K562 (cell line): ENCODE measurements around the gene SKAP1. TPM values are rescaled to one million over a fixed set of nuclear protein-coding genes. Genes with fewer than 3 reads are reported as not detected.

Source experiments
- AFF1 ChIP-seq, 2 experiments: fragments of 450-650 bp; IDR thresholded peaks; 2 replicates each; pipeline ENCODE4 v1.6.1; 2018; ENCODE audit warnings: mild to moderate bottlenecking in 2 of 2, low read depth in 1 of 2; ENCODE audit not compliant: partially characterized antibody in 2 of 2
- E2F8 ChIP-seq: fragments of 450-650 bp; IDR thresholded peaks from 2 replicates; pipeline ENCODE4 v1.7.1; 2018; ENCODE audit warnings: mild to moderate bottlenecking, low read depth; ENCODE audit not compliant: partially characterized antibody
- FOSL1 ChIP-seq: fragments of 200-800 bp; sonication (Bioruptor generic); conservative IDR thresholded peaks from 2 replicates; pipeline ENCODE4 v1.6.1; 2016; ENCODE audit warnings: missing genetic modification characterization, missing compliant biosample characterization
- FOXK2 ChIP-seq, 2 experiments: fragments of 450-650 bp; IDR thresholded peaks in 1 of 2; conservative IDR thresholded peaks in 1 of 2; 2 replicates each; pipeline ENCODE4 v1.6.1; 2016; ENCODE audit warnings: low read depth in 2 of 2, mild to moderate bottlenecking in 1 of 2
- HSF4 ChIP-seq: fragments of 250-450 bp; sonication (Bioruptor Pico); IDR thresholded peaks from 2 replicates; pipeline ENCODE4 v2.1.2; 2022; ENCODE audit warnings: mild to moderate bottlenecking, moderate library complexity, borderline replicate concordance
- MCM3 ChIP-seq: fragments of 450-650 bp; IDR thresholded peaks from 2 replicates; pipeline ENCODE4 v1.6.1; 2016
- MTA1 ChIP-seq: fragments of 450-650 bp; IDR thresholded peaks from 2 replicates; pipeline ENCODE4 v1.6.1; 2017; ENCODE audit warnings: borderline replicate concordance
- NFXL1 ChIP-seq: fragments of 450-650 bp; formaldehyde crosslinking; IDR thresholded peaks from 2 replicates; pipeline ENCODE4 v1.4.0; 2021; ENCODE audit warnings: mild to moderate bottlenecking
- PTBP1 ChIP-seq: fragments of 200-400 bp; formaldehyde crosslinking; IDR thresholded peaks from 2 replicates; pipeline ENCODE4 v1.6.1; 2017; ENCODE audit warnings: low read depth, low read length
- RFX5 ChIP-seq: IDR thresholded peaks from 2 replicates; pipeline ENCODE4 v1.6.1; 2011; ENCODE audit warnings: low read depth, mild to moderate bottlenecking, improper control_type of control experiment, low read length
- SFPQ ChIP-seq: fragments of 200-400 bp; formaldehyde crosslinking; IDR thresholded peaks from 2 replicates; pipeline ENCODE4 v1.6.1; 2017; ENCODE audit warnings: mild to moderate bottlenecking, low read depth, low read length, moderate library complexity
- ZNF280A ChIP-seq: fragments of 450-650 bp; IDR thresholded peaks from 2 replicates; pipeline ENCODE4 v1.6.1; 2018; ENCODE audit warnings: mild to moderate bottlenecking, low read depth; ENCODE audit not compliant: partially characterized antibody
- polyA plus RNA-seq, 8 experiments: library from polyadenylated mRNA; depleted of rRNA in 4 of 8; stranded (reverse) in 5 of 8; unstranded in 3 of 8; fragments of >200 nt; fragmentation: Nextera tagmentation in 2 of 8; fragmentation: Illumina TruSeq in 1 of 8; extraction: Ambion mirVana in 2 of 8; extraction: Trizol in 1 of 8; gene quantifications; 2 replicates each; pipeline versions ENCODE4 v1.2.1 to v1.2.3, GENCODE V29; 2011 to 2014; ENCODE audit warnings: inconsistent platforms in 1 of 8, missing spikeins in 1 of 8
- total RNA-seq, 7 experiments: library from RNA; depleted of rRNA in 6 of 7; stranded (reverse); fragments of >200 nt in 6 of 7; fragmentation: Illumina TruSeq in 2 of 7; extraction: Trizol in 2 of 7; gene quantifications; 2 replicates each; pipeline versions ENCODE4 v1.2.1 to v1.2.3, GENCODE V29; 2011 to 2021; ENCODE audit warnings: low replicate concordance in 1 of 7
- TF ChIP-seq, protein P1 (sequence below): fragments of 450-650 bp; formaldehyde crosslinking; IDR thresholded peaks from 2 replicates; pipeline ENCODE4 v1.4.0; 2020; ENCODE audit warnings: mild to moderate bottlenecking, moderate library complexity

Gene SKAP1
- total and polyA plus RNA-seq, 9 of the 15 experiments (the other 6 are each of a cell fraction or from before 2014, with no cell fraction given): 0.06 to 0.80 (median 0.10) TPM; not detected in 4

DNA sequence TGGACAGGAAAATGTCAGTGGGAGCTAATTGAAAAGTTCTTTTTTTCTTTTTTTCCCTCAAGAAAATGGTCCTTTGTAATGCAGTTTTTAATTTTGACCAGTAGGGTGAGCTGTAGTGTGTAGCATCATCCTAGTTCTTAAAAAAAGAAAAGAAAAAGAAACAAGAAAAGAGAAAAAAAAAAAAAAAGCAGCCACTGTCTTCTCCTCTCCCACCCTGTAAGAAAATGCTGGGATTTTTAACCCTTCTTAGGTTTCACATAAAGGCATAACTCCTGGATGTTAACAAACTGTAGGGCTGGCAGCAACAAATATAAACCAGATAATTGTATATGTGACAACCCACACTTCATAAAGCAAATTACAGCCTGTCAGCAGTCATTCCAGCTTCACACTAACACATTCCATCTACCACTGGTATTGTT is 78.1 kb downstream of the SKAP1 start (continued):
- TF ChIP-seq SFPQ (no peak), MCM3 (no peak), E2F8 (no peak), HSF4 (CRISPR knock-in tag) (no peak), RFX5 (no peak), MTA1 (no peak), AFF1 (IDR thresholded peaks at IDR 0.05; ENCODE audit: low read depth in 1 of 2, partially characterized antibody in 2 of 2) (peak; percentile 34 to 42), ZNF280A (no peak), FOSL1 (no peak), NFXL1 (no peak), FOXK2 (conservative IDR thresholded peaks at IDR 0.05 in 1 of 2, IDR thresholded peaks at IDR 0.05 in 1 of 2; ENCODE audit: low read depth in 2 of 2) (peak in 1 of 2 experiments; percentile 55; a peak in 1 of 4 replicates), PTBP1 (no peak)
- TF ChIP-seq, protein P1, sequence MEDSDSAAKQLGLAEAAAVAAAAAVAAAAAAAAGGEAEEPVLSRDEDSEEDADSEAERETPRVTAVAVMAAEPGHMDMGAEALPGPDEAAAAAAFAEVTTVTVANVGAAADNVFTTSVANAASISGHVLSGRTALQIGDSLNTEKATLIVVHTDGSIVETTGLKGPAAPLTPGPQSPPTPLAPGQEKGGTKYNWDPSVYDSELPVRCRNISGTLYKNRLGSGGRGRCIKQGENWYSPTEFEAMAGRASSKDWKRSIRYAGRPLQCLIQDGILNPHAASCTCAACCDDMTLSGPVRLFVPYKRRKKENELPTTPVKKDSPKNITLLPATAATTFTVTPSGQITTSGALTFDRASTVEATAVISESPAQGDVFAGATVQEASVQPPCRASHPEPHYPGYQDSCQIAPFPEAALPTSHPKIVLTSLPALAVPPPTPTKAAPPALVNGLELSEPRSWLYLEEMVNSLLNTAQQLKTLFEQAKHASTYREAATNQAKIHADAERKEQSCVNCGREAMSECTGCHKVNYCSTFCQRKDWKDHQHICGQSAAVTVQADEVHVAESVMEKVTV: peak; percentile 35; the same call in 1 of the 2 replicates
